PC-9 (cell line): Measurements from ENCODE around the gene SLX4IP. TPM values are rescaled to one million over a fixed set of nuclear protein-coding genes. Genes with fewer than 3 reads are reported as not detected.

Experiments
- BruUV-seq: library from RNA; stranded (reverse); fragments of 400-500 nt; replicated peaks from 2 replicates; lab custom pipeline; 2021; lab: Mats Ljungman, UMichigan
- CTCF ChIA-PET: fragments of 300-600 bp; sonication (Branson Sonifier 250); formaldehyde crosslinking; loops from one replicate; lab custom pipeline; 2022; ENCODE audit warnings: antibody characterized with exemption; lab: Charles Lee
- POLR2A ChIA-PET: fragments of 300-600 bp; sonication (Branson Sonifier 250); formaldehyde crosslinking; loops from one replicate; lab custom pipeline; 2022; ENCODE audit warnings: antibody characterized with exemption; ENCODE audit not compliant: unreplicated experiment; lab: Charles Lee
- DNase-seq, 2 experiments: peaks; one replicate each; pipeline versions ENCODE4 v3.0.0 to v3.0.0-alpha.2; 2015 to 2022; ENCODE audit warnings: mixed read lengths in 1 of 2
- H2AFZ ChIP-seq: fragments of 200-600 bp; sonication (generic); 2 replicates; pipeline ENCODE4 v1.8.1; 2017; ENCODE audit warnings: antibody characterized with exemption
- H3F3A ChIP-seq: fragments of 200-600 bp; sonication (generic); 2 replicates; pipeline ENCODE4 v1.8.1; 2017; ENCODE audit warnings: antibody characterized with exemption, mild to moderate bottlenecking, low read depth; ENCODE audit not compliant: insufficient read depth
- H3K27ac ChIP-seq: fragments of 200-600 bp; sonication (generic); 2 replicates; pipeline ENCODE4 v1.6.1; 2016; ENCODE audit warnings: mixed run types
- H3K27me3 ChIP-seq: fragments of 200-600 bp; sonication (generic); 2 replicates; pipeline ENCODE4 v1.6.1; 2016; ENCODE audit warnings: low read depth, mixed run types; ENCODE audit not compliant: insufficient read depth
- H3K36me3 ChIP-seq: fragments of 200-600 bp; sonication (generic); 2 replicates; pipeline ENCODE4 v1.6.1; 2016; ENCODE audit warnings: low read depth, mixed run types
- H3K4me1 ChIP-seq: fragments of 200-600 bp; sonication (generic); replicated peaks from 2 replicates; pipeline ENCODE4 v1.6.1; 2016; ENCODE audit warnings: mixed run types; ENCODE audit not compliant: insufficient read depth
- H3K4me2 ChIP-seq: fragments of 200-600 bp; sonication (generic); 2 replicates; pipeline ENCODE4 v1.6.1; 2017; ENCODE audit warnings: mixed run types
- H3K4me3 ChIP-seq: fragments of 200-600 bp; sonication (generic); 2 replicates; pipeline ENCODE4 v1.6.1; 2016; ENCODE audit warnings: mixed run types
- H3K79me2 ChIP-seq: fragments of 200-600 bp; sonication (generic); 2 replicates; pipeline ENCODE4 v1.6.1; 2017; ENCODE audit warnings: low read depth, mixed run types
- H3K9me2 ChIP-seq: fragments of 200-600 bp; sonication (generic); 2 replicates; pipeline ENCODE4 v1.8.1; 2017; ENCODE audit warnings: mild to moderate bottlenecking; ENCODE audit not compliant: insufficient read depth
- H3K9me3 ChIP-seq: fragments of 200-600 bp; sonication (generic); 2 replicates; pipeline ENCODE4 v1.8.1; 2016; ENCODE audit warnings: low read depth; ENCODE audit not compliant: insufficient read depth
- H4K20me1 ChIP-seq: fragments of 200-600 bp; sonication (generic); 2 replicates; pipeline ENCODE4 v1.8.1; 2017; ENCODE audit not compliant: insufficient read depth
- CTCF ChIP-seq: fragments of 200-600 bp; sonication (generic); conservative IDR thresholded peaks from 2 replicates; pipeline ENCODE4 v1.6.1; 2017; ENCODE audit warnings: mixed run types, antibody characterized with exemption, mild to moderate bottlenecking, moderate library complexity
- EZH2 ChIP-seq: fragments of 200-600 bp; sonication (generic); IDR thresholded peaks from 2 replicates; pipeline ENCODE4 v1.8.0; 2017; ENCODE audit warnings: antibody characterized with exemption, low read depth
- intact Hi-C: fragments of 100-400 bp; cut with micrococcal nuclease; formaldehyde crosslinking; loops from one replicate; pipeline ENCODE4 v1.10.0; 2022; ENCODE audit not compliant: unreplicated experiment
- total RNA-seq: library from RNA; stranded (reverse); gene quantifications from 2 replicates; pipeline ENCODE4 v1.2.3, GENCODE V29; 2021

Gene SLX4IP
- total RNA-seq, 1 experiment from 2014 or later, result 13.4 TPM

- Histone ChIP-seq H3K27me3 (no peaks in the 10 kb centered on the region), H3K4me3 (no peak overlapping the region), H3K9me3 (no peaks in the 10 kb centered on the region), H3K36me3 (no peaks in the 10 kb centered on the region), H3F3A (no peaks in the 10 kb centered on the region), H3K4me1 (peaks cover 3% of the 10 kb centered on the region; the same call in 1 of the 2 replicates), H4K20me1 (no peaks in the 10 kb centered on the region), H3K79me2 (no peaks in the 10 kb centered on the region), H3K27ac (no peak overlapping the region), H3K4me2 (no peak overlapping the region), H2AFZ (no peak overlapping the region), H3K9me2 (no peaks in the 10 kb centered on the region)
- no peak for DNase-seq
- ChIA-PET POLR2A (no interaction called here), CTCF (no interaction called here)
- intact Hi-C loops, result no loop called here
- no peak for TF ChIP-seq CTCF
- no peak for TF ChIP-seq EZH2
- no TSS peak for BruUV-seq
Measured at GRCh38 chr20:10519361-10520046, 84.4 kb downstream of the SLX4IP start.

GRCh38 chr20:10520528-10520927 lies 85.4 kb downstream of the SLX4IP start:
- CTCF ChIA-PET, result no interaction called here
- no peak overlapping the region for H3K27ac ChIP-seq
- peaks cover 9% of the 10 kb centered on the region; the same call in 1 of the 2 replicates for H3K4me1 ChIP-seq

More at GRCh38 chr20:10520528-10520927, 85.4 kb downstream of the SLX4IP start:
- Histone ChIP-seq H3K9me2 (no peaks in the 10 kb centered on the region), H3F3A (no peaks in the 10 kb centered on the region), H3K9me3 (no peaks in the 10 kb centered on the region), H3K27me3 (no peaks in the 10 kb centered on the region), H3K36me3 (no peaks in the 10 kb centered on the region), H3K79me2 (no peaks in the 10 kb centered on the region), H4K20me1 (no peaks in the 10 kb centered on the region), H3K4me3 (no peak overlapping the region), H2AFZ (no peak overlapping the region), H3K4me2 (no peak overlapping the region)
- intact Hi-C loops, result no loop called here
- DNase-seq, result no peak
- POLR2A ChIA-PET, result no interaction called here
- BruUV-seq, result no TSS peak
- TF ChIP-seq EZH2 (no peak), CTCF (no peak)
